ENCODE measurements around the gene IQGAP2.
"Not testable (repeated sequence)": the region's sequence is repeated elsewhere in the genome, so short reads cannot be mapped to it uniquely, and the experiment has no call there.

Gene IQGAP2

DNA sequence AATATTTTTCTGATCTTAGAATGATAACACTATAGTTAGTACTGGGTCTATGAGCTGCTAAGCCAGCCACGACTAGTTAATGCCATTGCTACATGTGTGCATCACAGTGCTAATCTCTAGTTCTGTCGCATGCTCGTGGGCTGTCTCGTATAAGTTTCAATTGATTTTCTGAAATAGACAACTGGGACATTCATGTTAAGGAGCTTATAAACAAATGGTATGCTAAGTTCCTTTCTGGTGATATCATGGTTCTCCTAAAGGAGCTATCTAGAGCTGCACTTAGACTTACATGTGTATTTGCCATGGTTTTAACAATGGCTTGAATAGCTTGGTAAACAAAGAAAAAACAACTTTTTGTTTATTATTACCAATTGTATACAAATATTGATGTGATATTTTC is 173.9 kb downstream of the IQGAP2 start:
- no peak for DNase-seq (ENCODE audit: low read depth, low spot score)

DNA sequence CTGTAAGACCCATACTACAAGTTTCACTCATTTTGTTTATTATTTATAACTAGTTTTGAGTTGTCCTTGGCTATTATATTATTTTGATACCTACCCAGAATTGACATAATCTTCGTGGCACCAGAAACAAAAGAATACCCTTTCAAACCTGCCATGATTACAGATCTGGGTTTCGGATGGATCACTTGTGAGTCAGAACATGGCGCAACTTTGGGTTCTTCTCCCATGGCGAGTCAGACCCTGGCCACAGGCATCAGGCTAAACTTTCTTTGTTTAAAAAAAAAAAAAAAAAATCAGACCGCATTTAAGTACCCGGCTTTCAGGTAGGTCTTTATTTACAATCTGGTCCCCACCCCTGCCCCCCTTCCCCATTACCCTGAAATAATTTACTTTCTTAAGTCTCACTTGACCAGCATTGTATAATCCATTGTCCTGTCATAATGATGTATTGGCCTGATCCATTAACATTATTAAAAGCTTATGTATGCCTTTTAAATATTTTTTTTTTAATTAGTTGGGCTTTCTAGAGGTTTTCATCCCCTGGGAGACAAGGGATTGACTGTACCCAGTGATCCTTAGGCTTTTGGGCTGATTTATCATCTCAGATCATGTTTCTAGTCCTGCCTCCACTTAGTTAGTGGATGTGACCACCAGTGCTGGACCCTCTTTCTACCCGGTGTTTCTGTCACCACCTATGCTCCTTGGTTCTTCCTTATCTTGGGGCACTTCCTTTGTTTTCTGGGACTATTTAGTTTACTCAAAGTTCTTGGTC is 176.3 kb downstream of the IQGAP2 start:
- DNase-seq (ENCODE audit: low read depth, low spot score) = no peak

DNA sequence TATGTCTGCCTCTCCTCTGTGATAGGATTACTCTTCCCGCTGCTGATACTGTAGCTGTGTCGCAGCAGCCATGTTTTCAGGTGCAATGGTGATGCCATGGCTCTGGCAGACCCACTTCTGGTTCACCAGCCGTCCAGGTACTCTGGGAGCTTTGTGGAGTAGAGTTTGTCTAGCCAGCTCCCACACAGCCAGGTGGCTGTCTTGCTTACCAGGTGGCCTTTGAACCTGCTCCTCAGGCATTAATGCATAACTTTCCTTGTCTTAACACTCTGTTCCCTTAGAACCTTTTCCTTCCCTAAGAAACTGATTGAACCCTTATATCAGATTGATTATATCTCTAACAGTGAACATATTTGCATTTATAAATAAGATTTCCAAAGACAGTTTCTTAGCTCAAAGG is 177.9 kb downstream of the IQGAP2 start:
- no peak for DNase-seq (ENCODE audit: low read depth, low spot score)

DNA sequence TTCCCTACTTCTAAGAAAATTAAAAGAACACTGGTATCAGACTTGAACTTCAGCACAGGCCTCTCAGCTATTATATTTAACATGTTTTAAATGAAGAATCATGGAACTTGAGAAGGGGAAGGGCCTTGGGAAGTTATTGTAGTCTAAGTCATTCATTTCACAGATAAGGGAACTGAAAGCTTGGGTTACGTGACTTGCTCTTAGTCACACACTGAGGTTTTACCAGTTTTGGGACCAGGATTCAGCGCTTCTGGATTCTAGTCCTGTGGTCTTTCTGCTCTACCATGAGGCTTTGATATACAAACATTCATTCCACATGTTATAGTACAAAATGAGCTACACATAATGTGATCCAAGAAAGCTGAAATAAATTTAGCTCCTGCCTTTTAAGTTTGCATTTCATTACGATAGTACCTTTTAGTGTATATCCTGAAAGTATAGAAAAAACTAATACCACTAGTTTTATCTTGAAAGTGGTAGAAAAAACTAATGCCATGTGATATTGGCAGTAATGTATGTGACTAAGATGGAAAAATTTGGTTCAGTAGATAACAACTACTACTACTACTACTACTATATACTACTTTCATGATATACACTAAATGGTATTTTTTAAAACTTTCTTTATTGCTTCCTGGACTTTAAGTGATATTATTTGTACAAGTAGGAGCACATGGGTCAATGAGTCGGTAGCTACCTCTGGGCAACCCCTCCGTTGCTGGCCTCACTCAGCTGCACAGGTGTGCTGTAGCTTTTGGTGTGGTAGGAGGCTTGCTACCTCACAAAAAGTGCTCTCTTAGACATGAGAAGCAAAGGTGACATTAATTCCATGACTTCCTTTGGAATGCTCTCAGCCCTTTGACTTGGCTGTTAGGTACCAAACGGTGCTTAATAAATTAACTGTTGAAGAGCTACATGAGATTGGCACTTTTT is 179.4 kb downstream of the IQGAP2 start:
- peak; percentile 37 for DNase-seq (ENCODE audit: low read depth, low spot score)

DNA sequence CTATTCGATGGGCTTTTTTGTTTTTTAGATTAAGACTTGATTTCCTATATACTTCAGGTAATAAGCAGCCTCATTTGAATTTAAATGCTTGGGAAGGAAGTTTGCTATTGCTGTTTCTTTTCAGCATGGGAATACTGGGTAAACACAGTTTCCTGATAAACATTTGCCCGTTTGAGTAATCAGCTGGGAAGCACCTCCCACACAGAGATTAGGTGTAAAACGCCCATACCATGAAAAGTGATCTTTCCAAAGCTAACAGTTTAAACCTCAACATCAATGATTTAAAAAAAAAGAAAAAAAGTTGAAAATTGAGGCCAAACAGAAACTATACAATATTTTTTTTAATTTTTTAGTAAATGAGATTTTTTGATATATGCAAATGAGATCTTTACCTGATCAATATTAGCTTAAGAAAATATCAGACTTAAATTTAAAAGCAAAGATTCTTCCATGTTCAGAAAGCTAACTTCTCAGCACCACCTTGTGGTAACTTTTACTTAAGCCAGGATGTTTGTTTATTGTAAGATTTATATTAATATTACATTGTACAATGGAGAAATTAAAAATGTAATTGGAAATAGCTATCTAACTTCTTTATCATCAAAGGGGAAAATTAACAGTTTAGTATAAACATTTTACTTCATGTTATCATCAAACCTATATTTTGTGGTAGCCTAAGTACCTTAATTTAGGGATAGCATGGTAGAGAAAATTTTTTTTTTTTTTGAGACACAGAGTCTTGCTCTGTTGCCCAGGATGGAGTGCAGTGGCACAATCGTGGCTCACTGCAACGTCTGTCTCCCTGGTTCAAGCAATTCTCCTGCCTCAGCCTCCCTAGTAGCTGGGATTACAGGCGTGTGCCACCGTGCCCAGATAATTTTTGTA is 180.3 kb downstream of the IQGAP2 start:
- DNase-seq (ENCODE audit: low read depth, low spot score) = peak; percentile 27

DNA sequence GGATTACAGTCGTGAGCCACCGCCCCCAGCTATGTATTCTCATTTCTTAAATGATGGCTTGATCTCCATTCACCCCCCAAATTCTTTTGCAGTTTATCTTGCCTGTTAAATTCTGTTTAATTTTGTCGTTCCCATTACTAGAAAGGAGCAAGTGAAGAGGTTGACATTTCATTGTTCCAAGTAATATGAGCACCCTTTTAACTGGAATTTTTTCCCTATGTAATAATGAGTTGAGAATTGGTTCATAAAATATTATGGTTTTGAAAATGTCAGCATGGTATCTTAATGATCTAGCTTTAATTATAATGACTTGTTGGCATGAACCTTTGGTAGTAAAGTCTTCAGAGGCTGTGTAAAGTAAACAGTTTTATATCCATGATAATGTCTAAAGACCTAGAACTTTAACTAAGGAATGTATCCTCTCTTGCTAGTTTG is 182.7 kb downstream of the IQGAP2 start:
- DNase-seq (ENCODE audit: low read depth, low spot score) = no peak

DNA sequence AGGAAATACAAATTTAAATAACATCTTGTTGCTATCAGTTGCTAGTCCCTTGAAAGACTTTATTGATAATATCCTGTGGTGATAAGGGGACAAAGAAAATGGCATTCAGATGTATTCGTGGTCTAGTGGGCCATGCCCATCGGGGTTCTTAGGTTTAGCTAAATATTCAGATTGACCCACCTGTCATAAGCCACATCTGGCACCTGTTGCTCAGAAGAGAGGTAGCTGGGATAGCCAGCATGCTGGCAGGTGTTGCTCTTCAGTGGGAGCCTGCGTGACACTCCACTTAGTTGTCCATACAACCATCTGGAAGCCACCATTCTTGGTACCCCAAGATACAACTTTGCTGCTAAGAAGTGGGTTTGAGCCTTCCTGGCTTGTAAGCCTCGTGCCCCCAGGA is 183.4 kb downstream of the IQGAP2 start:
- DNase-seq (ENCODE audit: low read depth, low spot score) = no peak

DNA sequence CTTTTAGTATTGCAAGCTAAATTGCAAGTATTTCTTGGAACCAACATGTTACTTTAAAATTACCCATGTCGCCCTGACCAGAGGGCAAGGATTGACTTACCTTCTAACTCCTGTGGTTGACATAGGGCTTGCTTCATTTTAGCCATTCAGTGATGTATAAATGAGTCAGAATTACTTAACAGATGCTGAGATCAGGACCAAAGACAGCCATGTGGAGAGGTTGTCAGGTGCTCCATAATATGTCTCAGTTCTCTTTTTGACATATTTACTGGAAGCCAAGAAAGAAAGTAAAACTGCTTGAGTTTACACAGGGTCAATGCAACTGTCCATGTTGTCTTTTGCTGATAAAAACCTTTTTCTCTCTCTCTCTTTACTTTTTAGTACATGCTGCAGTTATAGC is 186.9 kb downstream of the IQGAP2 start:
- no peak for DNase-seq (ENCODE audit: low read depth, low spot score)

DNA sequence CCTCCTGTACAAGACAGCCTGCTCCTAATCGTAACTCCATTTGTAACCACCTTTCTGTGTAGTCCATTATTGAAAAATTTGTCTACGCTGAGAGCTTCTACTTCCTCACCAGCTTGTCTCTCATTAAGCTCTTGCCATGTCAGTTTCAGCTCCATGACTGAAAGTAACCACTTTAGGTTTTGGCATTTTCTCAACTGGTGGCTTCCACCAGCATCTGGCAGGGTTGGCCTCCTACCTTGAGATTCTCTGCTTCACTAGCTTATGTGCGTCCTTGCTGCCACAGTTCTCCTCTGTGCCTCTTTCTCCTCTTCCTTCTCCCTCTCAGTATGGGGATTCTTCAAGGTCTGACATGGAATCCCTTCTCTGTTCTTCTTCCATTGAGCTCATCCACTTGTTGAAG is 188.3 kb downstream of the IQGAP2 start:
- no peak for DNase-seq (ENCODE audit: low read depth, low spot score)

DNA sequence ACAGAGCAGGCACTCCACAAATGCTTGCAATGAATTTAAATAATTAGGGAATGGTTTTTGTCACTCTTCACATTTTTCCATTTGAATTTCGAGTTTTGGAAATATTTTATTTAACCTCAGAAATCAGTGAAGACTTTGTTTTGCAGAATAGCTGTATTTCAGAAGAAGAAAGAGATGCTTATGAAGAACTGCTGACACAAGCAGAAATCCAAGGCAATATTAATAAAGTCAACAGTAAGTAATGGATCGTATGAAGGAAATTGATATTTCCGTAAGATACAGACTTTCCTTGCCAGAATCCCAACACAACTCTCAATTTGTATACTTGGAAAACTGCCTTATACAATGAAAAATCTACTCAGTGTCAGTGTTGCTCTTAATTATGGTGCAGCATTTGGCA is 189.6 kb downstream of the IQGAP2 start:
- no peak for DNase-seq (ENCODE audit: low read depth, low spot score)

DNA sequence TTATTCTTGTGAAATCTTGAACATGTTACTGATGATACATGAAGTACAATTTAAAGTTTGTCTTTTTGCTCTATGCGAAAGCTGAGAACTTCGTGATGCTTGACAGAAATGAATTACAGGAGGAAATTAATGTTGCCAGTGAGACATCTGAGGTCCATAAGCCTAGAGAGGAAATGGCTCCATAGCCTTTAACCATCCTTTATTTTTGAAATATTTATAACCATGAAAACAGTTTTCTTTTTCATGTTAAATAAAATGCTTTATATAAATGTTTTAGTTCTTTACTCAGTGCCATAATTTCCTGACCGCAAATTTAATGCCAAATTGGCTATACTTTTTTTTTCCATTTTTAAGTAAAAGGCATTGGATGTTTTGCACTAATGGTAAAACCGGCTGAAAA is 191.0 kb downstream of the IQGAP2 start:
- DNase-seq (ENCODE audit: low read depth, low spot score) = no peak

DNA sequence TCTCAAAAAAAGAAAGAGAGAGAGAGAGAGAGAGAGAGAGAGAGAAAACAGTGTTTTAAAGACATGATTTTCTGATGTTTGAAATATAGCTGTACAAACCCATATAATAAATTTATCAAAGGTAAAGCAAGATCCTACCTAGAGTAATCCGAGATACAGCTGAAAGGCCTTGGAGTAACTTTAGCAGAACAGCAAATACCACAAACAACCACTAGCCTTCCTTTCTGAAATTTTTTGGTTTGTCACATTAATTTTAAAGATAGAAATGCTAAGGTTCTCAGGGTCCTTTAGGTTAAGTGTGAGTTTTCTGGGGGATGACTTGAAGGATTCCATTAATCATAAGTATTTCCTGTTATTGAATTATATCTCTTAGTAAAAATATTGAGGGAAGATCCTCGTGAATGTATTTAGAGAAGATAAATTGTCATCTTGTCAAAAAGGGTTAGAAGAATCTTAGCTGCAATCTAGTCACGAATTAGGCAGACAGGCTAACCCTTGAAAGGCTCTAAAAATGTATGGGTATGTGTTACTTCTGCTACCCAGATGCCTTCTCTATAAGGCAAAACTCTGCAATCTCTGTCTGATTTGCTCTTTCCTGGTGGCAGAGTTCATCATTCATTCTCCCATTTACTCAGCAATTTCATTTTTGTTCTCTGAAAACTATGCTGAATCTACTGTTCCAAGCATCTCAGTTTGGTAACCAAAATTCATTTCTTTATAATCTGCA is 192.8 kb downstream of the IQGAP2 start:
- DNase-seq (ENCODE audit: low read depth, low spot score) = no peak

DNA sequence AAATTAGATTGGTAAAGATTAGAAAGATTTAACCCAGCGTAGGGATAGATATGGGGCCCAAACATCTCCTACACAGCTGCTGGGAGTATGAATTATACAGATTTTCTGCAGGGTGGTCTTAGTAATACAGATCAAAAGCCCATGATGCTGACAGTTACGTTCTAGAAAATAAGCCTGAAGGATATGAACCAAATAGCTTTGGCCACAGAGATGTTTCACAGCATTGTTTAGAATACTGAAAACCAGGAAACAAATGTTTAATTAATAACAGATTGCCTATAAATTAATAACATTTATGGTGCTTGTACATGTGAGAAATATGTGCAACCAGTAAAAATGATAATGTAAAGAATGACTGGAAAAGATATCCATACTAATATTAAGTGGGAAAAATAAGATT is 195.4 kb downstream of the IQGAP2 start:
- DNase-seq (ENCODE audit: low read depth, low spot score) = no peak

DNA sequence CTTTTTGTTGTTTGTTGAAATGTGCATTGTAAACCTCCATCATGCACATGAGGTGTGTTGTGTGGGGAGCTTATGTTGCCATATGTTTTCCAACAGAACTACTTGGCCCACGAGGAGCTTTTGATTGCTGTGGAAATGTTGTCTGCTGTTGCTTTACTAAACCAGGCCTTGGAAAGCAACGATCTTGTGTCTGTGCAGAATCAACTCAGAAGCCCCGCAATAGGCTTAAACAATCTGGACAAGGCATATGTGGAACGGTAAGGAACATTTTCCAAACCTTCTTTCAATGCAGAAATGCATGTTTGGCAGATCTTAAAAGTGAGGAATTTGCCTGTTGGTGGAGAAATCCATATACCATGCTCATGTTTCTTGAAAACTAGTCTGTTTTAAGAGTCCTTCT is 197.6 kb downstream of the IQGAP2 start:
- no peak for DNase-seq (ENCODE audit: low read depth, low spot score)

DNA sequence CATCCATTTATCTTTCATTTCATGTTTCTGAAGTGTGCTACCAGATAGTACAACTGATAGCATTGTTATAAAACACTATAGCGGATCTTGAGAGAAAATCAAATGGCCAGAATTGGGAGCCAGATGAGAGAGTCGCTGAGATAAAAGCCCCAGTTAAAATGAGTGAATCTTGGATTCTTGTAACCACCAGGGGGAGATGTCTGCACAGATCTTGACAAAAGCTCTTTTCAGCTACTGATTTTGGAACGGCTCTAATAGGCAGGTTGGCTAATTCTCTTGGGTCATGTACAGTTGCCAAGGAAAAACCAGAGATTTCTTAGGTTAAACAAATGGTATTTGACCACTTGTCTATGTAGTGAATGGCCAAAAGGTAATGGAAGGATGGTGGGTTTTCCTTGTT is 198.4 kb downstream of the IQGAP2 start:
- peak; percentile 82 for DNase-seq (ENCODE audit: low read depth, low spot score)

DNA sequence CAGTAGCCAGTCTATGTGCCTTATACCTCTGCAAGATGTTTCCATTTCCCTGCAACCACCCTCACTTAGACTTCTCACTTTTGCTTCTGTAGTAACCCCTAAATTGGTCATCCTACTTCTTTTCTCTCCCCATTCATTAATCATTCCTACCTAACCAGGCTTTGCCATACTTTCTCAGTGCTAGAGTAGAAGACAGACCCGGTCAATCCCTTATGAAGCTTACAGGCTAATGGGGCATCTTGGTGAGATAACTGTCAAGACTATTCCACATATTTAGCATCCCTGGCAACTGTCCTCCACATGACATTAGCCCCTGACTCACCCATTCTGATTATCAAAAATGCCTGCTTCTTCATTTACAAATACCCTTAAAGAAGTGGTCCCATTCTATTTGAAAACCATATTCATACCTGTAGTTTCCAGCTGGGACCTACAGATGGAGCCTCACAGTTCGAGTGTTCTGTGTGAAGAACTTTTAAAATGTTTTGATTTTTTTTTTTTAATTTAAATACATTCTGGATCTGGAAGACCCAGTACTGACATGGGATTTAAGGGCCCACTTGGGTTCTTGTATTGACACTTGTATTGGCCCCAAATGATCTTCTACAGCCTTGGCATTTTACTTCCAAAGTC is 199.1 kb downstream of the IQGAP2 start:
- DNase-seq (ENCODE audit: low read depth, low spot score) = peak; percentile 36

DNA sequence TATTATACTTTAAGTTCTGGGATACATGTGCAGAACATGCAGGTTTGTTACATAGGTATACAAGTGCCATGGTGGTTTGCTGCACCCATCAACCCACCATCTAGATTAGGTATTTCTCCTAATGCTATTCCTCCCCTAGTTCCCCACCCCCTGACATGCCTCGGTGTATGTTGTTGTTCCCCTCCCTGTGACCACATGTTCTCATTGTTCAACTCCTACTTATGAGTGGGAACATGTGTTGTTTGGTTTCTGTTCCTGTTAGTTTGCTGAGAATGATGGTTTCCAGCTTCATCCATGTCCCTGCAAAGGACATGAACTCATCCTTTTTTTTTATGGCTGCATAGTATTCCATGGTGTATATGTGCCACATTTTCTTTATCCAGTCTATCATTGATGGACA is 200.9 kb downstream of the IQGAP2 start:
- DNase-seq (ENCODE audit: low read depth, low spot score) = not testable (repeated sequence)

DNA sequence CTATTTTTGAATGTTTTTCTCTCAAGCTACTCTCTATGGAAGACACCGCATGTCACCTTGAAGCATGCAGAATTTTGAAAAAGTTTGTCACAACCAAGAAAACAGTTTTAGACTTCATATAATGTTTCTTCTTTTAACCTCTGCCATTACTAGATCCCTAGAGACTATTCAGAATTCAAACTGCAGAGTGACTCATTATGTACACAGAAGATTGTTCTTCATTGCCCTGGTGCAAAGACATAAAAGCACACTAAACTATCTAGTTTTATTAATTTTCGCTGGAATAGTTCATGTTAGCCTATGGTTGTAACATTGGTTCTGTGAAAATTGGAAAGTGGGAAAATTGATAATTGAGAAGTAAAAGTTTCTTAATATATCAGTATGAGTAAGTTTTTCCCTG is 201.8 kb downstream of the IQGAP2 start:
- DNase-seq (ENCODE audit: low read depth, low spot score) = peak; percentile 36

DNA sequence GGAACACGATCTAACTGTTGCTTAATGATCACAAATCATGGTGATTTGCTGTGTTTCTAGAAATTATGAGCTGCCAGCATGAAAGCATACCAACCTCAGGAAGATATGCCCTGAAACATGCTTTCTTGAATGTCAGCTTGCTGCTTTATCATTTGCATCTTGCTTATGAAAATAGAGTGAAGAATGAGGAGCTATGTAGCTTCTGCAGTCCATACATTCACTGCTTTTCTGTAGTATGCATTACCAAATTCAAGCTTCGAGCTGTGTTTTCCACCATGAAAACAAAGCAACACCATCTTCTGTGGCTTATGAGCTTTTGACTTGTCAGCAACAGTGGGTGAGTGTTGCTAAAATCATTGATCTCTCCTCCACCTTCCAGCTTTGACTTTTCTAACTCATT is 203.6 kb downstream of the IQGAP2 start:
- DNase-seq (ENCODE audit: low read depth, low spot score) = no peak

DNA sequence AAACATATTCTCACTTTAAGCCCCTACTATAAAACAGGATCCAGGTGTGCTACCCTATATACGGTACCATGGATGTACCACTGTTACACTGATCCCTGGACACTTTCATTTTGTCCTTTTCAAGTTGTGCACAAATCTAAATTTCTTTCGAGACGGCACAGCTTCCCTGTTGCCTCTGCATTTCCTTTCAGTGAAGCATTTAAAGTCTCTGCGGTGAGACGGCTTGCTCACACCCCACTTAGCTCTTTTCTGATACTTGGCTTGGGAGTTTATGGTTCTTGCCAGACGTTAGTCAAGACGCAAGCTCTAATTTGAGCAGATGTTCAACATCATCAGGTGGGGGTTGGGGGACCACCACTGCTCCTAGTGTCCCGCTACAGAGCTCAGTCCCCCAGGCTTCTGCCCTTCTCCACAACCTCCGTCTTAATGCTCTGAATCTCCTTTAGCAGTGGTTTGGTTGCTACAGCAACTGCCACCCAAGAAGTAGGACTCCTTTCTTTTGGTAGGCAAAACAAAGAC is 204.3 kb downstream of the IQGAP2 start:
- DNase-seq (ENCODE audit: low read depth, low spot score) = peak; percentile 64

All from astrocyte of the hippocampus (primary cell).